GM19468 (cell line): ENCODE measurements around the gene NEUROD1.
"Not testable (repeated sequence)": the region's sequence is repeated elsewhere in the genome, so short reads cannot be mapped to it uniquely, and the experiment has no call there.

Experiments used
- ATAC-seq: cut with Tn5 transposase; IDR thresholded peaks from one replicate; pipeline ENCODE4 v1.9.1; 2021; ENCODE audit warnings: mild to moderate bottlenecking, moderate library complexity, moderate number of reproducible peaks; ENCODE audit not compliant: unreplicated experiment; ENCODE audit errors: extremely low read depth

The NEUROD1 gene

DNA sequence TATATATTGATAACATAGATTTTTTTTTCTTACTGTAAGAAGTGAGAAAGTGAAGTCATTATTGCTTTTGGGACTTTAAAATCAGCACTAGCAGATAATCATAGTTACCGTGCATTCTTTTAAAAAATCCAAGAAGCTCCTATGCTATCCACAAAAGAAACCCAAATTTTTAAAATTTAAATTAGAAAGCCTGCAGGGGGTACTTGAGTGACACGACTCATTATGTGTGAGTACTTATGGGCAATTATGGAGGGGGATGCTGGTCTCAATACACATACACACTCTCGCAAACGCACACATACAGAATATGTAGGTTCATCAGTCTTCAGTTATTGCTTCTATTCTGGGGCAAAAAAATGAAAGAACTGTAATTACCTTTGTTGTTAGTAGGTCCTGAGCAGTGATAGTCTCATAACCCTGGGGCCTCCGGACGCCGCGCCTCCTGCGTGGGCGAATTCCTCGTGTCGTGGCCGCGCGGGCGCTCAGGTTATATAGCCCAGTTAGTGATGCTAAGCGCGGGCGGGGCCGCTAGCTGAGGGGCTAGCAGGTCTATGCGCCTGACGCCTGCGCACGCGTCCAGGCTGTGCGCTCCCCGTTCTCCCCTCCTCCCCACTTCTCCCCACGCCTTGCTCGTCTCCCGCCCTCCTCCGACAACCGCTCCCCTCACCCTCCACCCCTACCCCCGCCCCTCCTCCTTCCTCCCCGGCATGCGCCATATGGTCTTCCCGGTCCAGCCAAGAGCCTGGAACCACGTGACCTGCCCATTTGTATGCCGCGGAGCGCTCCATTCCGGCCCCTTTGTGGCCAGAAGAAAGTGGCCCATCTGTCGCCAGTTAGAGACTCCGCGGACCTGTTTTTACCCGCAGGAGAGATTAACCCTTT is at the start of gene NEUROD1:
NEUROD1 (minus strand) TSS at position 463 of the 882 bp plus-strand sequence. CDS start 1,657 bp downstream, outside the sequence.
- no peak for ATAC-seq

DNA sequence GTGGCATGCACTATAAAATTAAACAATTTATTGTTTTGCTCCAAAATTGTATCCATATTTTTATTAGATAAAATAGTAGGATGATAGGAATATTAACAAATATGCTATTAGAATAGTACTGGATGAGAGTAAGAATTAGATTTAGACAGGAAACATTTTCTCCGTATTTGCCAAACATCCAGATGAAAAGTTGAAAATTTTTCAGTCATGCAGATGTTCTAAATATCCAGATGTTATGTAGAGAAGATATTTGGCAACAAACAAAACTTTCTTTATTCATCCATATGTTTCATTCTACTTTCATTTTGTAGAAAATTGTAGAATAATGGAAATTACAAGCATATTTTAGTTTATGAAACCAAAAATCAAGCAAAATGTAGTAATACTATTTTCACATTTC is 45.2 kb upstream of the NEUROD1 start:
- no peak for ATAC-seq

DNA sequence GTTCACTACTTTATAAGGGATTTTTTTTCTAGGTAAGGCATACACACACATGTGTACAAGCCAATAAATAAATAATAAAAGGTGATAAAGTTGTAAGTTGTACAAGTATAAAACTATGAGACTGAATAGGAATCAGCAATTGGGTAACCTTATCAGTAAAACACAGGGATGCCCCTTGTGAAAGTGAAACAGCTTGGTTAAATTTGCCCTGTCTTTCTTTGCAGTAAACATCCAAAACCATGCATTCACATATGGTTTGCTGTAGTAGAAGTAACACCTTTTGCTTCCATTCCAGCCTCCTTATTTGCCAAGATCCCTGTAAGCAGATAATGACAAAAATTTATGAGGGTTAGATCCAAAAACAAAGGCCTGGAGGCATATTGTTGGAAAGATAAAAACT is 44.3 kb upstream of the NEUROD1 start:
- ATAC-seq, result no peak

DNA sequence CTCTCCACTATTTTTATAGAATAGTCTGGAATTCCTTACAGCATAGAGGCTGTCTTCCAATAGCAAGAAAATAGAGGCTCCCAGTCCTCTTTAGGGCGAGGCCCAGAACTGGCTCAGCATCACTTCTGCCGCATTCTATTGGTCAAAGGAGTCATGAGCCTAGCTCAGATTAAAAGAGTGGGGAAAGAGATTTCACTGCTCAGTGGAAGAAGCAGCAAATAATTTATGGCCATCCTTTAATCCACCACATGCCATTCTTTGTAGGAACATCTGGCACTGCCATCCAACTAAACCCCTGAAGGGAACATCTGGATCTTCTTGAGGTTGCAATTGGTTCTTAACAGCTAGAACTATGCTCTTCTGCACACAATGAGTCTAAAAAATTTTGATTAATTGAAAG is 43.4 kb upstream of the NEUROD1 start:
- ATAC-seq, result no peak

GRCh38 chr2:181715033-181715630 is 34.8 kb upstream of the NEUROD1 start:
- peak; percentile 56 for ATAC-seq

DNA sequence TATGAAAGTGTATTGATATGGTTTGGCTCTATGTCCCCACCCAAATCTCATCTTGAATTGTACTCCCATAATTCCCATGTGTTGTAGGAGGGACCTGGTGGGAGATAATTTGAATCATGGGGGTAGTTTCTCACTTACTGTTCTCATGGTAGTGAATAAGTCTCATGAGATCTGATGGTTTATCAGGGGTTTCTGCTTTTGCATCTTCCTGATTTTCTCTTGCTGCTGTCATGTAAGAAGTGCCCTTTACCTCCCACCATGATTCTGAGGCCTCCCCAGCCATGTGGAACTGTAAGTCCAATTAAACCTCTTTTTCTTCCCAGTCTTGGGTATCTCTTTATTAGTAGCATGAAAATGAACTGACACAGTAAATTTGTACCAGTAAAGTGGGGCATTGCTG is 30.7 kb upstream of the NEUROD1 start:
- ATAC-seq, result not testable (repeated sequence)

DNA sequence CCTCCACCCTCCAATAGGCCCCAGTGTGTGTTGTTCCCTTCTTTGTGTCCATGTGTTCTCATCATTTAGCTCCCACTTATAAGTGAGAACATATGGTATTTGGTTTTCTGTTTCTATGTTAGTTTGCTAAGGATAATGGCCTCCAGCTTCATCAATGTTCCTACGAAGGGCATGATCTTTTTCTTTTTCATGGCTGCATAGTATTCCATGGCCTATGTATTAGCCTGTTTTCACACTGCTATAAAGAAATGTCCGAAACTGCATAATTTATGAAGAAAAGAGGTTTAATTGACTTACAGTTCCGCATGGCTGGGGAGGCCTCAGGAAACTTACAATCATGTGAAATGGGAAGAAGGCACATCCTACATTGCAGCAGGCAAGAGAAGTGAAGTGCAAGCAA is 22.2 kb upstream of the NEUROD1 start:
- ATAC-seq, result not testable (repeated sequence)

DNA sequence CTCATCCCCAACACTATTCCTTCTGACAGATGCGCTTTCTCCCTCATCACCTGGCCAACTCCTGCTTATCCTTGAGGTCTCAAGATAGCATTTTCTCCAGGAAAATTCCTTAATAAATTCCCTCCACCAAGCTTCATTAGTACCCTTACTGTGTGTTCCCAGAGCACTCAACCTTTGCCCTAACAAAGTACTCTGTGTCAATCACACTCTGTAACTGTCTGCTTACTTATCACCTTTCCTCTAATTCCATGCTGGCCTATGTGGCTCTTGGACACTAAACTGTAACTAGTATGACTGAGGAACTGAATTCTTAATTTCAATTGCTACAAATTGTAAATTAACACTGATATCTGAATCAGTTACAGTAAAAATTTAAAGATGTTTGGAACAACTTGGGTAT is 17.9 kb upstream of the NEUROD1 start:
- ATAC-seq, result no peak

DNA sequence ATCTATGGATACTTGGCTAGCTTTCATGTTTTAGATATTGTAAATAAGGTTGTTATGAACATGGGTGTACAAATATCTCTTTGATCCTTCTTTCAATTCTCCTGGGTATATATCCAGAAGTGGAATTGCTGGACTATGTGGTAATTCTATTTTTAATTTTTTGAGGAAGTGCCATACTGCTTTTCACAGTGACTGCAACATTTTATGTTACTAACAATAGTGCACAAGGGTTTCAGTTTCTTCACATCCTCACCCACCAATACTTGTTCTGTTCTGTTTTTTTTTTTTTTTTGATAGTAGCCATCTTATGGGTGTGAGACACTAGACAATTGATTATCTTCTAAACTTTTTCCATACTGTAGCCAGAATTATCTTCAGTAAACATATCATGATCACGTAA is 17.3 kb upstream of the NEUROD1 start:
- ATAC-seq, result peak; percentile 58

GRCh38 chr2:181697126-181697525 is 16.8 kb upstream of the NEUROD1 start:
- ATAC-seq, result no peak

DNA sequence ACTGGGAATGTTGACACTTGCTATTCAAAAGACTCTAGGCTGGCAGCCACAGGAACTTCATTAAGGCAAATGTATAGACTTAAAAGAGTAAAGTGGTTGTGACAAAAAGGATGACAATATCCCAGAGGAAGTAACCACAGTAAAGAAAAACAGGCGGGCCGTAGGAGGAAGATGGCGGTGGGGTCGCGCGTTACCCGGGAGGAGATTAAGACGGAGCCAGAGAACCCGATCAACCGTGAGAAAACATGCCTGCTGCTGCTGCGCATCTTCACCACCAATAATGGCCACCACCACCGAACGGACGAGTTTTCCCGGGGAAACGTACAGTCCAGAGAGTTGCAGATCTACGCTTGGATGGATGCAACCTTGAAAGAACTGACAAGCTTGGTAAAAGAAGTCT is 14.0 kb upstream of the NEUROD1 start:
- no peak for ATAC-seq

- no peak for ATAC-seq
Measured at GRCh38 chr2:181690860-181691259, 10.5 kb upstream of the NEUROD1 start.

DNA sequence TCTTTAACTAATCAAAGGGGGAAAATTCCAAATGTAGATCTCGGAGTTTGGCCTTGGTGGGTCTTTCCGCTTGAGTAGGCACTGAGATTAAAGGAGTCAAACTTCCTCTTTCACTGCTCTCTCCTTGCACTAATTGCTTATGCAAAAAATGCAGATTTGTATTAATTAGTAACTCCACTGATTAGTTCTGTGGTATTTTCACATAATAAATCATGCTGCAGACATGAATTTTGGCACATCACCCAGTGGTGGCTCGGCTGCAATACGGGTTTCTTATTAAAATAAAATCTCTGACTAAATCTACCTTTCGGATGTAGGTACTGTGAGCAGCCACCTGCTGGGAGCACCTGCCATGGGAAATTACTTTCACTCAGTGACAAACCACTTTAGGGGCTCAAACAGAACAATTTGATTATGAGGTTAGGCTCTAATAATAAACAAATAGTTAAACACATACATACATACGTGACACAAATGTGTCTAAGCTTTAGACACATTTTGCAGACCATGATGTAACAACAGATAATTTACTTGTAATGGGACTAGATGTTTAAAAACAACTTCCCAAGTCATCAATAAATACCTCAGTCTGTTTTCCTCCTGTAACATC is 6.4 kb upstream of the NEUROD1 start:
- no peak for ATAC-seq

DNA sequence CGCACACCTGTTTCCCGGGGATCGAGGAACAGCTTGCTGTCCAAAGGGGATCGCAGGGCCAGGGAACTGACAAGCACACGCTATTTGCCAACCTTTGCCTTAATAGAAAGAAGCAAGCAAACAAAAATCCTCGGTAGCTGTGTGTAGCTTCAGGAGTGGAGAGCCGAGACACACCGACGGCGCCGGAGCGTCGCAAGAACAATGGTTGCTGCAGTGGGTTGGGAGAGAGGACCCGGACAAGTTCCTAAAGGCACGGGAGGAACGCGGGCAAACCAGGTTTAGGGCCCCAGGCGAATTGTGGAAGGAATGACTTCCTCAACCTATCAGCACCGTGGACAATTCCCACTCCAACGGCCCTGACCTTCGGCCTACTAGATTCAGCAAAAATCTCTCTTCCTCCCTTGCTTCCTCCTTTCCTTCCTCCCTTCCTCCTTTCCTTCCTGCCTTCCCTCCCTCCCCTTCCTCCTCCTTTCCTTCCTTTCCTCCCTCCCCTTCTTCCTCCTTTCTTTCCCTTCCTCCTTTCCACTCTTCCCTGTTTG is 4.9 kb upstream of the NEUROD1 start:
- no peak for ATAC-seq

DNA sequence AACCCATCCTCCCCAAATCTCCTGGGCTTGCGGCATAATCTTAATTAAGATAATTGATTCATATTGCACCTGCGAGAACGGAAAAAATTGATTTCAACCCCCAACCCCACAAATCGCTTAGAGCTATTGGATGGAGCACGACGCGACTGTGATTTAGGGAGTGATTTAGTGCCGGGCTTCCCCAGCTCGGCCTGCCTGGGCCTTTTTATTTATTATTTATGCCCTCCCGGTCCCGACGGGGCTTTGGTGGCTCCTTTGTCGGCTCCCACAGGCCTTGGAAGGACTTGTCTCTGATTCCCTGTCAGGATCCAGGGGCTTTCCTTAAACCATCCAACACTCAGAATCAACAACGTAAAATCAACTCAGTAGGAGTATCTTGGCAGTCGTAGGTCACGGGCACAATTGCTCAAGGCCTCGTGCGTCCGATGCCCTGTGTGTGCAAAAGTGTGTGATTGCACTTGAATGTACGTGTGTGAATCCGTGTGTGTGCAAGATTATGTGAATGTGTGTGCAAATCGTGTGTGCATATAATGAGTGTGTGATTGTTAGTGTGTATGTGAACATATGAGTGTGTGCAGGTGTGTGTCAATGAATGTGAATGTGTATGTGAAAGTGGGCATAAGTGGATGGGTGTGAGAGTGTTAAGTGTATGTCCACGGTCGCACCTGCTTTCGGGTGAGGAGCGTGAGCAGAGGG is 4.3 kb upstream of the NEUROD1 start:
- ATAC-seq, result no peak

- no peak for ATAC-seq
Measured at GRCh38 chr2:181683518-181684453, 3.5 kb upstream of the NEUROD1 start.

DNA sequence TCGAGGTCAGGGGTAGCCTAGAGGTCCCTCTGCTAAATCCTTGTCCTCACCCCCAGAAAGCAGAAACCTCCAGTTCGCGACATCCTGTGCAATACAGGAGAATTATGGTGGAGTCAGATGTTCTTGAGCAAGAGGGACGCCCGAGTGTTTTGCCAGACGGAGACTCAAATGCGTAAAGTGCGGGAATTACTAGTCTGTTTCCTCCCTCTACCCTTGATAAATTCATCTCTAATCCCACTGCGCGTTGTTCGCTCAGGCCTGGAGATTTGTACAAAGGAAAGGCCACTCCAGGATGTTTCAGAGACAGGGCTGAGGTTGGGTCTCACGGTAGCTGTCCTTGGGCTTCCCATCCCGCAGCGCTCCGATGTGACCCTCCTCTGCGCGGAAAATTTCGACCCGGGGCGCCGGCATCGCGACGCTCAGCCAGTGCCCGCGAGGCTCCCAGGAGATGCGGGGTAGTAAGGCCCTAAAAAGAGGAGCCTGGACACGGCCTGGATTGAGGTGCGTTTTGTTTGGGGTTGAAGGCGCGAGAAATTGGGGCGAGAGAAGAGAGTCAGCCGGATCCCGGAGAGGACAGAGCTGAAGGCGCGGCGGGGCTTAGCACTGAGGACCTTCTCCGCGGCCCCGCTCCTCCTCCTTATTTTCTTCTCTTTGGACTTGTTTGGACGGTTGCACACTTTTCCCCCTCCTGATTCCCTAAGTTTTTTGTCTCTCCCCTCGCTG is 2.6 kb upstream of the NEUROD1 start:
- ATAC-seq, result no peak

DNA sequence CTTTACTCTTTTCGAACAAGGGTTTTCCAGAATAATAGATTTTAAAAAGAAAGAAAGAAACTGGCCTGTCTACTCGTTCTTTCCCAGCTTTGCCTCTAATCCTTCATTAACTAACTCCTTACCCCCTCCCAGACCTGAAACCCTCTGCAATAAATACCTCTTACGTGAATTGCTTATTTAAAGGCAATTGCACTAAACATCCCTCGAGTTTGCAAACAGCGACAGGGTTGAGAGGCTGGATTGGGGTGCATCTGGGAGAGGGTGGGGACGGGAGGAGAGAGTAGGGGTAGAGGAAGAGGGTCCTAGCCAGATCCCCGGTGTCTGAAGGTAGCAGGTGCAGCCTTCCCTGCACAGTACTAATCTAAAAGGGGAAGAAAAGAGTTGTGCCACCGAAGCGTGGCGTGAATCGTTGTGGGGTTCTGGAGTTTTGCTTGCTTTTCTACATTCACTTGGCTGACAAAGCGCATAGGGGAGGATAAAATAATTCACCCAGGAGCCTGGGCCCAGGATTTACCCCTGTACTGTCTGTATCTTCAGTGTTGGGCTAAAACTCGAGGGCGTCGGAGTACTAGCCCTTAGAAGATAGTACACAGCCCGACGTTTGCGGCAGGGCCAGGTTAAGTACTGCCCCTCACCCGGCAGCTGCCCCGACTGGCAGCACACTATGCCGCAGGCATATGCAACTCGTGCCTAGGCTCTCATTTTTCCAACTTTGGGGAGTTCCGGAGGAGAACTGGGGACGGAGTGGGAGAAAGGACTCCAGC is 1.9 kb upstream of the NEUROD1 start:
- no peak for ATAC-seq
